Stimulated activated CD4-positive, alpha-beta T cell treated with anti-CD3 and anti-CD28 coated beads, Interleukin-1b, Interleukin-23, amount 100 ng/mL, for 4 hours (primary cell): ENCODE data around the gene FAM53B.
"Not testable (repeated sequence)": the region's sequence is repeated elsewhere in the genome, so short reads cannot be mapped to it uniquely, and the experiment has no call there.

ENCODE experiments used
- DNase-seq, 2 donors: peaks; one replicate each; pipeline ENCODE4 v3.0.0-alpha.2; 2020; ENCODE audit warnings: low read depth in 2 of 2

Gene FAM53B

GRCh38 chr10:124598196-124598595, 146.0 kb downstream of the FAM53B start:
- DNase-seq: no peak

DNA sequence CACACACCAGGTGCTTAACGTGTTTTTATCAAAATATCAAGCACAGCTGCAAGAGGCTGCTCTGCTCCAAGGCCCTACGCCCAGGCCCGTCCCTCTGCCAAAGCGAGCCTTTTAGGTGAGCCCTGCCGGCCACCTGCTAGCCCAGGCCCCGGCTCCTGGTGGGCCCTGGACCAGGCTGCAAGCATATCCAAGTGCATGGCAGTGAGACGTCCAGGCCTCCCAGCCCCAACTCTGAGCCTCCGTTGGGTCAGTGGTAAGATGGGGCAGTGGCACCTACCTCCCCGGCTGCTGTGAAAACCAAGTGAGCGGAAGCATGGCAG, 146.4 kb downstream of the FAM53B start:
- DNase-seq: no peak

DNA sequence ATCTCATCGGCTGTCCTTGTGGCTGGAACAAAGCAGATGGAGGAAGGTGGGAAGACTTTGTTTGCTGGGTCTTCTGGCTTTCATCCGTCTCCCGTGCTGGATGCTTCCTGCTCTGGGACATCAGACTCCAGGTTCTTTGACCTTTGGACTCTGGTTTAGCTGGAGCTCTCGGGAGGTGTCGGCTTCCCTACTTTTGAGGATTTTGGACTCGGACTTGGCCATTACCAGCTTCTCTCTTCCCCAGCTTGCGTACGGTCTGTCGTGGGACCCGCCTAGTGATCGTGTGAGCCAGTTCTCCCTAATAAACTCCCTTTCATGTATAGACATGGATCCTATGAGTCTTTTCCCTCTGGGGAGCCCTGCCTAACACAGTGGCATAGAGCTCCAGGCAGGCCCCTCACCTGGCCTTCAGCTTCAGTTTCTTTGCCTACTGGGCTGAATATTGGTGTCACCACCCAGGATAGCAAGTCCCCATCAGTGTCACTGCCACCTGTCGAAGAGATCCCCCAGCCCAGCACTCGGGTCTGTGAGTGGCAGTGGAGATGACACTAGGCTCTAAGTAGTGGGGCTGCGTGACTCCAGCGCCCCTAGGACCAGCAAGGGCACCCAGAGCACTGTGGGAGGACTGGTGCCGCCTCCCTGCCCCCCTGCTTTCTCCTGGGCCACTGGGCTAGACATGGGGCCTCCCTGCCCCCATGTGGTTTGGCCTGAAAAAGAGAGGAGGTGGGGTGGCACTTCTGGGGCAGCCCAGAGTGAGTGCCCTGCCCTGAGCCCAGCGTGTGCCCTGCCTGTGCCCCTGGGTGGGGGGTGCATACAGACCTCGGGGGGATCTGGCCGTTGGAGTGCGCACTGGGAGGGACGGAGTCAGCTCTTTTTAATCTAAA, 147.0 kb downstream of the FAM53B start:
- DNase-seq: no peak

GRCh38 chr10:124596116-124596785, 147.9 kb downstream of the FAM53B start:
- no peak for DNase-seq

GRCh38 chr10:124595143-124595883, 148.9 kb downstream of the FAM53B start:
- no peak for DNase-seq

DNA sequence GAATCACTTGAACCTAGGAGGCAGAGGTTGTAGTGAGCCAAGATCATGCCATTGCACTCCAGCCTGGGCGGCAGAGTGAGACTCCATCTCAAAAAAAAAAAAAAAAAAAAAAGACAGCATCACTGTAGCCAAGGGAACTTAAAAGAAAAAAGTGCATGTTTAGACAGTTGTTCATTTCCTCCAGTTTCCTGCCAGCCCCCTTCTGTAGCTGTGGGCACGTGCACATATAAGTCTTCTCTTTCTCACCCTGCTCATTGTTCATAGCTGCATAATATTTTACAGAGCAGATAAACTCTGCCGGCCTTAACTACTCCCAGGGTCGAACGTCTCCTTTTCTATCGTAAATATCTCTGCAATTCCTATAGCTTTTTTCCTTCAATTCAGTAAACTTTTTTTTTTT, 149.9 kb downstream of the FAM53B start:
- DNase-seq: no peak

- DNase-seq: no peak
Observed at GRCh38 chr10:124593431-124593985, 150.7 kb downstream of the FAM53B start.

- DNase-seq: no peak
Observed at GRCh38 chr10:124592736-124593430, 151.3 kb downstream of the FAM53B start.

DNA sequence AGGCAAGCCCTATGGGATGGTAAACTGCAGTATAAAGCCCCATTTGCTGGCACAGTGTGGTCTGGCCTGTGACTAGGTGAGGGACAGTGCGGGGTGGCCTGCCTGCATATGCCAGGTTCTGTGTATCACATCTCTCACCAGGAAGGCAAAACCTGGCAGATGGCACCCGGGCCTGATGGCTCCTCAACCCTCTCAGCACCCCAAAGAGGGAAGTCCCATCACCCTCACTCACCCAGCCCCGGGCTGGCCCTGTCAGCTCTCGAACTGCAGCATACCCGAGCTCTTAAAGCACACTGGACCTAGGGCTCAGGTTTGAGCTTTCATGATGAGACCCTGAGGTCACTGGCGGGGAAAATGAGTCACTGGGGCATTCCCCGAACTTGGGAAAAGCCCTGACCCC, 152.1 kb downstream of the FAM53B start:
- no peak for DNase-seq

GRCh38 chr10:124591123-124591495, 153.1 kb downstream of the FAM53B start:
- no peak for DNase-seq

DNA sequence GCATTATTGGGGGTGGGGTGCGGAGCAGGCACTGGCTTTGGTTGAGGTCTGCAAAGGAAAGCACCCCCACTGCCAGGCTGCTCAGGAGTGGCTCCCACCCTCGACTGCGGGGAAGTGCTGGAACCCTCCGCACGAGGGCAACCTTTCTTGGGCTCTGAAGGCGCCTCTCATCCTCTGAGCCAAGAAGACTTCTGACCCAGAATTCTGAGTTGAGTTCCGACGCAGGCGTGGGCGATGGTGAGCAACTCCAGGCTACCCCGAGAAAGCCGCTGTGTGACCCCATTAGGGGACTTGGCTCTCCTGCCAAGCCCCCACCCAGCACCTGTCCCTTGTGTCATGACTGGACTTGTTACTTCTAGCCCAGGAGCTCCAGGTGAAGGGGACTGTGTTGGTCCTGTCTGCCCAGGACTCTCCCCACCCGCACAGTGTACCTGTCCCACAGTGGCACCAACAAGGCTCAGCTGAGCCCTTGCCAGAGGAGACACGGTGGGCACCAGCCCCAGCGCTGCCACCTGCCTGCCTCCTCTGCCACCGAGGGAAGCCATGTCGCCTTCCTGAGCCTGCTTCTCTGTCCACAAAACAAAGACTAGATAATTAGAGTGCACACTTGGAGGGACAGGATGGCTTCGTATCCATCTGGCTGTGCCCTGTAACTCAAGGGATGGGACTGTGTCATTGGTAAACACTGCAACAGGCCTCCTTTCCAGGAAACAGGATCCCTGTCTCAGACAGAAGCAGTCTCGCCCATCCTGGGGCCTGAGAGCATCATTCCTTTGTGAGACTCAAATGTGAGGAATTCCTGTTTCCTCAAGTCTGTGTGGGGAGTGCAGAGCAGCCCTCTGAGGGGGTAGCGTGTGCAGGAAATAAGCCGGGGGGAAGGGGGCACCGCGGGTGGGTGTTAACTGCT, 153.7 kb downstream of the FAM53B start:
- no peak for DNase-seq

GRCh38 chr10:124589491-124590041, 154.6 kb downstream of the FAM53B start:
- DNase-seq: no peak

GRCh38 chr10:124588736-124589490, 155.3 kb downstream of the FAM53B start:
- no peak for DNase-seq

DNA sequence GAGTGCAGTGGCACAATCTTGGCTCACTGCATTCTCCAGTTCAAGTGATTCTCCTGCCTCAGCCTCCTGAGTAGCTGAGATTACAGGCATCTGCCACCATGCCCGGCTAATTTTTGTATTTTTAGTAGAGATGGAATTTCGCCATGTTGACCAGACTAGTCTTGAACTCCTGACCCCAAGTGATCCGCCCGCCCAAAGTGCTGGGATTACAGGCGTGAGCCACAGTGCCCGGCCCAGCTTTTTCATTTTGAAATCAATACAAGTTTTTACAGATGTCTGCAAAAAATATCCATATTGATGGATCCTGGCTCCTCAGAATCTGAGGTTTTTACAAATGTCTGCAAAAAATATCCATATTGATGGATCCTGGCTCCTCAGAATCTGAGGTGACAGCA, 155.8 kb downstream of the FAM53B start:
- not testable (repeated sequence) for DNase-seq

GRCh38 chr10:124587811-124588211, 156.4 kb downstream of the FAM53B start:
- DNase-seq: no peak

GRCh38 chr10:124586142-124586541, 158.0 kb downstream of the FAM53B start:
- DNase-seq: no peak

DNA sequence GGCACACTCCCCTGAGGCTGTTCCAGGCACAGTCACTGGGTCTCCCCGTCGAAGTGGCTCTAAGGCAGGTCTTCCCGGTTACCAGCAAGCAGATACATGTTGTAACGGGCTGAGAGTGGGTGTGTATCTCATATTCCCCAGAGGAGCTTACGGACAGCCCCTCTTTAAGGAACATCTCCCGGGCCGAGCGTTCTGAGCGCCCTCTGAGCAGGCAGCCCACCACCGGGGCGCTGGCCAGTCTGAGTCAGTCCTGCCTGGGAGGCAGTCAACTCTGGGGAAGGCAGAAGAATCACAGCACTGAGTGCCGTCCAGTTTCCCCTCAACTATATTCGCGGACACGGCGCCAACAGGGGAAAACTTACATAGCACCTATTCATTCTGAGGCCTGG, 165.2 kb downstream of the FAM53B start:
- no peak for DNase-seq

GRCh38 chr10:124578231-124579010, 165.8 kb downstream of the FAM53B start:
- DNase-seq: no peak

DNA sequence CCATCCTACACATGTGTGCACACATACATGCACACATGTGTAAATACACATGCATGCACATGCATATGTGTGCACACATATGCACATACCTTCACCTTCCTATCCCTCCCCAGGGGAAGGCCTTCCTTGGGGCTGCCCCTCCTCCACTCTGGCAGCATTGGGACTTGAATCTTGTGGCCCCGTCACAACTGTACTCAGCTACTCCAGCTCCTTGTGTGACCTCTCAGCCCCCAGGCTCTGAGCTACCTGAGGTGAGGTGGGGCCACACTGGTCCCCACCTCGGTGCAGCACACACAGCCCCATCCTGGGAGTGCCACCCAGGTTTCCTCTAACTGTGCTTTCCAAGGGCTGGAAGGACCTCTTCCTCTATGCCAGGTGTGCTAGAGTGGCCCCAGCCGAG, 166.5 kb downstream of the FAM53B start:
- DNase-seq: no peak
